Lung (tissue), 12 donors: ENCODE data around the gene HS6ST3. TPM values are rescaled to one million over a fixed set of nuclear protein-coding genes. Genes with fewer than 3 reads are reported as not detected.

Experiments
- ATAC-seq: fragments of 200-7000 bp; cut with Tn5 transposase; one replicate; pipeline ENCODE4 v1.9.1; 2020; ENCODE audit warnings: moderate number of reproducible peaks; ENCODE audit not compliant: insufficient read depth, low FRiP score
- DNase-seq, 3 donors: peaks; one replicate each; pipeline ENCODE4 v3.0.0-alpha.2; 2013 to 2017
- H3K27ac ChIP-seq, 2 donors: one replicate each; pipeline ENCODE4 v1.5.1; 2013; ENCODE audit warnings: mild to moderate bottlenecking in 2 of 2, moderate library complexity in 2 of 2, control low read depth in 1 of 2, inconsistent platforms in 1 of 2, low read depth in 1 of 2, low read length in 1 of 2
- H3K27me3 ChIP-seq, 3 donors: one replicate each; pipeline ENCODE4 v1.5.1; 2013; ENCODE audit warnings: low read length in 2 of 3; ENCODE audit not compliant: control insufficient read depth in 3 of 3, insufficient read depth in 3 of 3
- H3K36me3 ChIP-seq, 4 donors: one replicate each; pipeline ENCODE4 v1.5.1; 2013; ENCODE audit warnings: low read length in 4 of 4, mild to moderate bottlenecking in 1 of 4, moderate library complexity in 1 of 4; ENCODE audit not compliant: control insufficient read depth in 4 of 4, insufficient read depth in 4 of 4
- H3K4me1 ChIP-seq, 5 donors: one replicate each; pipeline ENCODE4 v1.5.1; 2013; ENCODE audit warnings: low read length in 5 of 5, mild to moderate bottlenecking in 2 of 5, moderate library complexity in 1 of 5; ENCODE audit not compliant: control insufficient read depth in 5 of 5, insufficient read depth in 5 of 5
- H3K4me3 ChIP-seq: one replicate; pipeline ENCODE4 v1.5.1; 2013; ENCODE audit warnings: mild to moderate bottlenecking, control low read depth, moderate library complexity
- H3K9ac ChIP-seq, 2 donors: one replicate each; pipeline ENCODE4 v1.5.1; 2013; ENCODE audit warnings: low read length in 2 of 2, control low read depth in 1 of 2; ENCODE audit not compliant: insufficient read depth in 1 of 2
- H3K9me3 ChIP-seq, 4 donors: one replicate each; pipeline ENCODE4 v1.5.1; 2013; ENCODE audit warnings: low read length in 3 of 4, mild to moderate bottlenecking in 1 of 4, moderate library complexity in 1 of 4; ENCODE audit not compliant: control insufficient read depth in 4 of 4, insufficient read depth in 3 of 4
- CTCF ChIP-seq: IDR thresholded peaks from 2 replicates; pipeline ENCODE4 v1.5.1; 2012; ENCODE audit warnings: mild to moderate bottlenecking; ENCODE audit errors: control extremely low read depth, extremely low read depth
- WGBS, 2 donors: extraction: QIAGEN DNeasy Blood & Tissue Kit; methylation state at CpG; one replicate each; pipeline ENCODE4 v1.1.7; 2013; 5-methylcytosine and 5-hydroxymethylcytosine counted together
- polyA plus RNA-seq, 2 donors: library from polyadenylated mRNA; stranded (reverse); fragments of 200-250 nt; gene quantifications; one replicate each; pipeline ENCODE4 v1.2.1, GENCODE V29; 2013
- total RNA-seq, 2 donors: library from RNA; depleted of rRNA in 1 of 2; stranded (reverse); fragments of >200 nt in 1 of 2; gene quantifications; one replicate each; pipeline ENCODE4 v1.2.1, GENCODE V29; 2014 to 2021
- donor health status: control.
- donor health status: control.
- donor health status: Bipolar disorder and iron deficiency.
- donor health status: healthy.
- donor health status: DM: yes; HTN: yes; CAD: no.

HS6ST3 gene
- total and polyA plus RNA-seq, 4 donors = 0.01 to 0.17 (median 0.04) TPM

GRCh38 chr13:96821381-96821780 lies 731.5 kb downstream of the HS6ST3 start:
- DNase-seq (no peak), ATAC-seq (no peak)
- Histone ChIP-seq H3K9me3 (no peaks in the 10 kb centered on the region), H3K27ac (no peak overlapping the region), H3K4me1 (peaks cover 0 to 1% (median 0%) of the 10 kb centered on the region in 5 donors), H3K36me3 (no peaks in the 10 kb centered on the region), H3K27me3 (no peaks in the 10 kb centered on the region), H3K9ac (no peak overlapping the region), H3K4me3 (no peak overlapping the region)
- TF ChIP-seq CTCF = no peak
- WGBS, 2 donors = 76 to 80% methylated on average over 1 of the region's 1 CpG

GRCh38 chr13:96821971-96822370 lies 732.1 kb downstream of the HS6ST3 start:
- 86 to 90% methylated on average over 9 of the region's 9 CpGs for WGBS, 2 donors
- TF ChIP-seq CTCF = no peak
- Histone ChIP-seq H3K9me3 (no peaks in the 10 kb centered on the region), H3K36me3 (no peaks in the 10 kb centered on the region), H3K27ac (no peak overlapping the region), H3K9ac (no peak overlapping the region), H3K4me3 (no peak overlapping the region), H3K4me1 (peaks cover 0 to 1% (median 0%) of the 10 kb centered on the region in 5 donors), H3K27me3 (no peaks in the 10 kb centered on the region)
- DNase-seq = no peak
- ATAC-seq = no peak

GRCh38 chr13:96822895-96823294 lies 733.0 kb downstream of the HS6ST3 start:
- H3K9me3 ChIP-seq = no peaks in the 10 kb centered on the region
- no peak overlapping the region for H3K9ac ChIP-seq
- H3K36me3 ChIP-seq = no peaks in the 10 kb centered on the region
- TF ChIP-seq CTCF = no peak
- H3K4me1 ChIP-seq = peaks cover 0 to 1% (median 0%) of the 10 kb centered on the region in 5 donors
- no peak overlapping the region for H3K27ac ChIP-seq
- DNase-seq (peak in 2 of 3 donors; percentile 24 to 28), ATAC-seq (peak; percentile 73)
- no peak overlapping the region for H3K4me3 ChIP-seq
- no peaks in the 10 kb centered on the region for H3K27me3 ChIP-seq

GRCh38 chr13:96824140-96824539 lies 734.2 kb downstream of the HS6ST3 start:
- TF ChIP-seq CTCF = no peak
- Histone ChIP-seq H3K9ac (no peak overlapping the region), H3K27ac (no peak overlapping the region), H3K9me3 (no peaks in the 10 kb centered on the region), H3K4me3 (no peak overlapping the region), H3K36me3 (no peaks in the 10 kb centered on the region), H3K27me3 (no peaks in the 10 kb centered on the region), H3K4me1 (peaks cover 0 to 1% (median 0%) of the 10 kb centered on the region in 5 donors)
- ATAC-seq (no peak), DNase-seq (no peak)
- WGBS, 2 donors = 63 to 75% methylated on average over 10 of the region's 10 CpGs
